SHP77 treated with DMSO at 0.1 percent for 48 hours (cell line): Measurements from ENCODE around the gene RAB27A.
A peak's percentile ranks its signal among the peaks of the same experiment; 100 is the strongest.

ENCODE experiments used
- DNase-seq: peaks from one replicate; lab custom pipeline; 2025; lab: John Stamatoyannopoulos, UW

Gene RAB27A

GRCh38 chr15:55221090-55222011 is 68.3 kb downstream of the RAB27A start:
- DNase-seq: no peak

- no peak for DNase-seq
Observed at GRCh38 chr15:55220606-55221005, 69.0 kb downstream of the RAB27A start.

GRCh38 chr15:55218056-55218455 is 71.6 kb downstream of the RAB27A start:
- no peak for DNase-seq

GRCh38 chr15:55204464-55204863 is 85.1 kb downstream of the RAB27A start:
- no peak for DNase-seq

- DNase-seq: no peak
Observed at GRCh38 chr15:55202206-55202605, 87.4 kb downstream of the RAB27A start.

- DNase-seq: no peak
Observed at GRCh38 chr15:55198706-55199105, 90.9 kb downstream of the RAB27A start.

GRCh38 chr15:55197719-55198118 is 91.9 kb downstream of the RAB27A start:
- no peak for DNase-seq

GRCh38 chr15:55197362-55197705 is 92.3 kb downstream of the RAB27A start:
- no peak for DNase-seq

- DNase-seq: peak; percentile 93
Observed at GRCh38 chr15:55196458-55197361, 92.9 kb downstream of the RAB27A start, which contains the start of gene RSL24D1. Gene RSL24D1, minus strand, starts transcription at chr15:55196941. Its CDS starts 51 bp downstream, at chr15:55196890.

- no peak for DNase-seq
Observed at GRCh38 chr15:55195996-55196395, 93.6 kb downstream of the RAB27A start.

GRCh38 chr15:55194256-55194655 is 95.4 kb downstream of the RAB27A start:
- DNase-seq: no peak

GRCh38 chr15:55186331-55186730 is 103.3 kb downstream of the RAB27A start:
- no peak for DNase-seq

- DNase-seq: no peak
Observed at GRCh38 chr15:55183679-55184078, 105.9 kb downstream of the RAB27A start.

- no peak for DNase-seq
Observed at GRCh38 chr15:55179141-55179540, 110.5 kb downstream of the RAB27A start.

GRCh38 chr15:55170361-55170760 is 119.3 kb downstream of the RAB27A start:
- no peak for DNase-seq

GRCh38 chr15:55168350-55168974 is 121.2 kb downstream of the RAB27A start:
- DNase-seq: peak; percentile 74

- DNase-seq: no peak
Observed at GRCh38 chr15:55164284-55164683, 125.3 kb downstream of the RAB27A start.
